ACHN (cell line): ENCODE measurements around the gene NRL.

Source experiments
- DNase-seq: peaks from one replicate; pipeline ENCODE4 v3.0.0-alpha.2; 2015
- in situ Hi-C: cut with HindIII; loops from 2 replicates; pipeline ENCODE4 v1.10.0; 2017; ENCODE audit warnings: low sequenced_read_pairs, low pct_ligation_motif_present, low pct_unique_long_range_greater_than_20kb

NRL gene

GRCh38 chr14:24145690-24146452, 31.1 kb upstream of the NRL start:
- peak; percentile 13 for DNase-seq
- in situ Hi-C loops = no loop called here

- in situ Hi-C loops = no loop called here
- no peak for DNase-seq
Measured at GRCh38 chr14:24145219-24145618, 30.5 kb upstream of the NRL start.

- no peak for DNase-seq
- in situ Hi-C loops = no loop called here
Measured at GRCh38 chr14:24144451-24144850, 29.7 kb upstream of the NRL start.

GRCh38 chr14:24143511-24143910, 28.8 kb upstream of the NRL start:
- no peak for DNase-seq
- in situ Hi-C loops = no loop called here

- DNase-seq = peak; percentile 98
- in situ Hi-C loops = no loop called here
Measured at GRCh38 chr14:24141097-24141880, 26.5 kb upstream of the NRL start, which contains the start of gene EMC9. Gene EMC9, minus strand, starts transcription at chr14:24141591. Its CDS starts 287 bp downstream, at chr14:24141304.

GRCh38 chr14:24139272-24139934, 24.7 kb upstream of the NRL start:
- in situ Hi-C loops = no loop called here
- DNase-seq = no peak

GRCh38 chr14:24138396-24139271, 23.9 kb upstream of the NRL start:
- in situ Hi-C loops = no loop called here

GRCh38 chr14:24137529-24138395, 23.0 kb upstream of the NRL start:
- in situ Hi-C loops = no loop called here

More at GRCh38 chr14:24138396-24139271, 23.9 kb upstream of the NRL start:
- no peak for DNase-seq

GRCh38 chr14:24136684-24137528, 22.2 kb upstream of the NRL start:
- DNase-seq = no peak
- in situ Hi-C loops = no loop called here

More at GRCh38 chr14:24137529-24138395, 23.0 kb upstream of the NRL start:
- DNase-seq = no peak

GRCh38 chr14:24135834-24136683, 21.3 kb upstream of the NRL start, which contains the start of gene PSME1:
Gene PSME1, plus strand, starts transcription at chr14:24136194. Its CDS starts 69 bp downstream, at chr14:24136263.
- in situ Hi-C loops = no loop called here
- peak; percentile 86 for DNase-seq

- in situ Hi-C loops = no loop called here
- no peak for DNase-seq
Measured at GRCh38 chr14:24135584-24135833, 20.8 kb upstream of the NRL start.

GRCh38 chr14:24133735-24134134, 19.0 kb upstream of the NRL start:
- no peak for DNase-seq
- in situ Hi-C loops = no loop called here

- DNase-seq = no peak
- in situ Hi-C loops = no loop called here
Measured at GRCh38 chr14:24132976-24133375, 18.2 kb upstream of the NRL start.

- no peak for DNase-seq
- in situ Hi-C loops = no loop called here
Measured at GRCh38 chr14:24132061-24132685, 17.4 kb upstream of the NRL start.

- in situ Hi-C loops = no loop called here
Measured at GRCh38 chr14:24131549-24131966, 16.8 kb upstream of the NRL start.

More at GRCh38 chr14:24131549-24131966, 16.8 kb upstream of the NRL start:
- no peak for DNase-seq
